H9 (cell line): ENCODE data around the gene ASGR2. TPM values are rescaled to one million over a fixed set of nuclear protein-coding genes. Genes with fewer than 3 reads are reported as not detected.
A peak's percentile ranks its signal among the peaks of the same experiment; 100 is the strongest.
"Not testable (repeated sequence)": the region's sequence is repeated elsewhere in the genome, so short reads cannot be mapped to it uniquely, and the experiment has no call there.

Source experiments
- DNase-seq: peaks from one replicate; pipeline ENCODE4 v3.0.0-alpha.2; 2017
- H2AFZ ChIP-seq: one replicate; pipeline ENCODE4 v1.6.1; 2013; ENCODE audit warnings: mild to moderate bottlenecking, low read length, control low read depth, moderate library complexity
- H2AK5ac ChIP-seq: 2 replicates; pipeline ENCODE4 v1.6.1; 2013; ENCODE audit warnings: low read length, control low read depth, mixed read lengths; ENCODE audit not compliant: insufficient read length
- H2BK120ac ChIP-seq: one replicate; pipeline ENCODE4 v1.6.1; 2013; ENCODE audit warnings: low read depth, mild to moderate bottlenecking, low read length, control low read depth, inconsistent platforms; ENCODE audit not compliant: poor library complexity, severe bottlenecking
- H2BK12ac ChIP-seq: 2 replicates; pipeline ENCODE4 v1.6.1; 2013; ENCODE audit warnings: low read length, control low read depth, mixed read lengths, low read depth; ENCODE audit not compliant: insufficient read length
- H2BK15ac ChIP-seq: 2 replicates; pipeline ENCODE4 v1.6.1; 2013; ENCODE audit warnings: low read depth, low read length, control low read depth
- H2BK20ac ChIP-seq: one replicate; pipeline ENCODE4 v1.6.1; 2013; ENCODE audit warnings: low read depth, mild to moderate bottlenecking, low read length, control low read depth, inconsistent platforms; ENCODE audit not compliant: poor library complexity, severe bottlenecking
- H2BK5ac ChIP-seq: 2 replicates; pipeline ENCODE4 v1.6.1; 2013; ENCODE audit warnings: low read length, control low read depth, mixed read lengths; ENCODE audit not compliant: insufficient read length
- H3K14ac ChIP-seq: 2 replicates; pipeline ENCODE4 v1.6.1; 2013; ENCODE audit warnings: low read length, control low read depth; ENCODE audit not compliant: insufficient read depth
- H3K18ac ChIP-seq: 2 replicates; pipeline ENCODE4 v1.6.1; 2013; ENCODE audit warnings: low read depth, mild to moderate bottlenecking, mixed read lengths, low read length, control low read depth; ENCODE audit not compliant: insufficient read length
- H3K23ac ChIP-seq: 2 replicates; pipeline ENCODE4 v1.6.1; 2013; ENCODE audit warnings: low read length, control low read depth, mixed read lengths, low read depth; ENCODE audit not compliant: insufficient read length
- H3K23me2 ChIP-seq: 2 replicates; pipeline ENCODE4 v1.6.1; 2013; ENCODE audit warnings: low read depth, mild to moderate bottlenecking, mixed read lengths, low read length, control low read depth; ENCODE audit not compliant: insufficient read length, poor library complexity, severe bottlenecking
- H3K27ac ChIP-seq: 2 replicates; pipeline ENCODE4 v1.5.1; 2013; ENCODE audit warnings: low read length, control low read depth, mixed read lengths, low read depth; ENCODE audit not compliant: insufficient read length
- H3K27me3 ChIP-seq: 2 replicates; pipeline ENCODE4 v1.6.1; 2013; ENCODE audit warnings: low read length, control low read depth, inconsistent platforms; ENCODE audit not compliant: insufficient read depth
- H3K4ac ChIP-seq: 2 replicates; pipeline ENCODE4 v1.6.1; 2013; ENCODE audit warnings: low read depth, mild to moderate bottlenecking, control low read depth, inconsistent platforms, low read length, moderate library complexity
- H3K4me1 ChIP-seq: 2 replicates; pipeline ENCODE4 v1.6.1; 2013; ENCODE audit warnings: low read length, control low read depth, inconsistent platforms; ENCODE audit not compliant: insufficient read depth
- H3K4me2 ChIP-seq: 2 replicates; pipeline ENCODE4 v1.6.1; 2013; ENCODE audit warnings: low read length, control low read depth, mixed read lengths; ENCODE audit not compliant: insufficient read length, insufficient read depth
- H3K56ac ChIP-seq: 2 replicates; pipeline ENCODE4 v1.6.1; 2013; ENCODE audit warnings: low read depth, mild to moderate bottlenecking, mixed read lengths, low read length, control low read depth; ENCODE audit not compliant: insufficient read length
- H3K79me1 ChIP-seq: 2 replicates; pipeline ENCODE4 v1.6.1; 2013; ENCODE audit warnings: low read depth, mild to moderate bottlenecking, moderate library complexity, low read length, control low read depth, inconsistent platforms; ENCODE audit not compliant: insufficient read depth, poor library complexity, severe bottlenecking
- H3K79me2 ChIP-seq: 2 replicates; pipeline ENCODE4 v1.6.1; 2013; ENCODE audit warnings: low read length, control low read depth, inconsistent platforms; ENCODE audit not compliant: insufficient read depth
- H3K9ac ChIP-seq: 2 replicates; pipeline ENCODE4 v1.6.1; 2013; ENCODE audit warnings: low read length, control low read depth, mixed read lengths; ENCODE audit not compliant: insufficient read length; ENCODE audit errors: extremely low read depth
- H3K9me3 ChIP-seq: one replicate; pipeline ENCODE4 v1.6.1; 2013; ENCODE audit warnings: low read depth, low read length, inconsistent platforms; ENCODE audit not compliant: control insufficient read depth
- H3T11ph ChIP-seq: one replicate; pipeline ENCODE4 v1.6.1; 2013; ENCODE audit warnings: mild to moderate bottlenecking, low read length, control low read depth, inconsistent platforms
- H4K20me1 ChIP-seq: one replicate; pipeline ENCODE4 v1.6.1; 2013; ENCODE audit not compliant: control insufficient read depth, insufficient read length, insufficient read depth
- H4K5ac ChIP-seq: 2 replicates; pipeline ENCODE4 v1.6.1; 2013; ENCODE audit warnings: low read depth, mild to moderate bottlenecking, mixed read lengths, low read length, control low read depth; ENCODE audit not compliant: insufficient read length
- H4K8ac ChIP-seq: replicated peaks from 2 replicates; pipeline ENCODE4 v1.6.1; 2013; ENCODE audit warnings: low read length, control low read depth, mixed read lengths, low read depth; ENCODE audit not compliant: insufficient read length
- H4K91ac ChIP-seq: 2 replicates; pipeline ENCODE4 v1.6.1; 2013; ENCODE audit warnings: low read depth, mild to moderate bottlenecking, moderate library complexity, mixed read lengths, low read length, control low read depth; ENCODE audit not compliant: insufficient read length
- H3K27ac Mint-ChIP-seq, 3 experiments: 2 replicates in 2 of 3; 3 replicates in 1 of 3; pipeline ENCODE4 v1.8.0; 2020 to 2021; ENCODE audit warnings: mixed read lengths in 3 of 3, mild to moderate bottlenecking in 1 of 3, moderate library complexity in 1 of 3
- H3K27me3 Mint-ChIP-seq: 2 replicates; pipeline ENCODE4 v1.8.0; 2021; ENCODE audit warnings: low read depth, mild to moderate bottlenecking, moderate library complexity, mixed read lengths
- H3K36me3 Mint-ChIP-seq, 3 experiments: 2 replicates in 2 of 3; 3 replicates in 1 of 3; pipeline ENCODE4 v1.8.0; 2020 to 2021; ENCODE audit warnings: low read depth in 3 of 3, mixed read lengths in 3 of 3; ENCODE audit not compliant: insufficient read depth in 1 of 3
- H3K4me1 Mint-ChIP-seq, 2 experiments: 2 replicates each; pipeline ENCODE4 v1.8.0; 2020; ENCODE audit warnings: mixed read lengths in 2 of 2
- H3K4me3 Mint-ChIP-seq, 2 experiments: 2 replicates in 1 of 2; 3 replicates in 1 of 2; pipeline ENCODE4 v1.8.0; 2020 to 2021; ENCODE audit warnings: mild to moderate bottlenecking in 2 of 2, mixed read lengths in 2 of 2, moderate library complexity in 1 of 2
- H3K9me3 Mint-ChIP-seq, 2 experiments: 2 replicates in 1 of 2; 3 replicates in 1 of 2; pipeline ENCODE4 v1.8.0; 2020; ENCODE audit warnings: mild to moderate bottlenecking in 2 of 2, mixed read lengths in 2 of 2, moderate library complexity in 1 of 2
- WGBS: extraction: QIAGEN DNeasy Blood & Tissue Kit; methylation state at CpG from one replicate; pipeline ENCODE4 v1.1.7; 2013; ENCODE audit warnings: missing lambda C conversion rate, low lambda C conversion rate, mixed read lengths; ENCODE audit not compliant: insufficient read length; ENCODE audit errors: extremely low coverage; 5-methylcytosine and 5-hydroxymethylcytosine counted together
- long read RNA-seq: library from polyadenylated mRNA; unstranded; transcript quantifications from one replicate; pipeline ENCODE4 v2.0.0, GENCODE V29; 2020
- total RNA-seq: library from RNA; stranded (reverse); gene quantifications from 2 replicates; pipeline ENCODE4 v1.2.1, GENCODE V29; 2021
- TF ChIP-seq, protein P1 (sequence below): fragments of 200-600 bp; sonication (generic); conservative IDR thresholded peaks from 3 replicates; pipeline ENCODE4 v1.8.0; 2021; ENCODE audit warnings: antibody characterized with exemption, mild to moderate bottlenecking

ASGR2 gene, protein sequence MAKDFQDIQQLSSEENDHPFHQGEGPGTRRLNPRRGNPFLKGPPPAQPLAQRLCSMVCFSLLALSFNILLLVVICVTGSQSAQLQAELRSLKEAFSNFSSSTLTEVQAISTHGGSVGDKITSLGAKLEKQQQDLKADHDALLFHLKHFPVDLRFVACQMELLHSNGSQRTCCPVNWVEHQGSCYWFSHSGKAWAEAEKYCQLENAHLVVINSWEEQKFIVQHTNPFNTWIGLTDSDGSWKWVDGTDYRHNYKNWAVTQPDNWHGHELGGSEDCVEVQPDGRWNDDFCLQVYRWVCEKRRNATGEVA
- total RNA-seq: not detected in 2 replicates
- long read RNA-seq: 0 reads

DNA sequence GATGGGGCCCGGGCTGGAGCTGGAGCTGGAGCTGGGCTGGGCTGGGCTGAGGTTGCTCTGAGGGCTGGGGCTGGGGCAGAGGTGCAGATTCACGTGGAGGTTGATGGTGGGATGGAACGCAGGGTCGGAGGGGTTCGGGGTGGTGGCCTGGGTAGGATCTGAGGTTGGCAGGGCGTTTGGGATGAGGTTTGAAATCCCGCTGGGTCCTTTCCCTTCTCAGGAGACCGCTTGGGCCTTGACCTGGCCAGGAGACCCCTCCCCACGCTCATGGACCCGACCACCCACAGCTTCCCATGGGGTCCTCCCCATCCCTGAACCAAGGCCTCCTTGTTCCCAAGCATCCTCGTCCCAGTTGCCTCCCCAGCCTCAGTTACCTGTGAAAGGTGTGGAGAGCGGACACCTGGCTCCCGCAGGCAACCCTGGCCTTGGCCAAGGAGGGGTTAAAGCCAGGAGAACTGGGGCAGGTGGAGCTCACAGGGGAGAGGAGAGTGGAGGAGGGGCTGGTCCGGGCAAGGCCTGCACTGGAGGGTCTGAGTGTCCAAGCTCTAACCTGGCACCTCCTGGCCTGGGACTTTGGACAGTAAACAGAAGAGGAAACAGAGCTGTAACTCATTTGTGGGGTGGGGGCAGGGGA lies at the start of gene ASGR2:
TSS of gene ASGR2 (minus strand) at position 582 of the 634 bp plus-strand sequence. CDS start 582 bp downstream, outside the sequence.
- DNase-seq: no peak
- Histone ChIP-seq H3K27ac (no peak within 1 kb of the TSS), H2BK20ac (no peak within 1 kb of the TSS), H2AK5ac (no peak within 1 kb of the TSS), H3K18ac (peak within 1 kb of the TSS; percentile 4), H3K79me1 (no peaks in the 10 kb centered on the region), H3K23ac (no peak within 1 kb of the TSS), H3K4me2 (no peak within 1 kb of the TSS), H2AFZ (no peak within 1 kb of the TSS), H3K9ac (no peak within 1 kb of the TSS), H3K56ac (no peak within 1 kb of the TSS), H2BK12ac (no peak within 1 kb of the TSS), H3K79me2 (no peaks in the 10 kb centered on the region), H3K23me2 (no peaks in the 10 kb centered on the region), H3T11ph (no peak within 1 kb of the TSS), H2BK120ac (no peak within 1 kb of the TSS), H4K20me1 (no peaks in the 10 kb centered on the region), H2BK5ac (no peak within 1 kb of the TSS), H3K27me3 (no peaks in the 10 kb centered on the region; the same call in 1 of the 2 replicates), H3K4me1 (no peaks in the 10 kb centered on the region; the same call in 1 of the 2 replicates), H3K4ac (no peak within 1 kb of the TSS), H4K8ac (no peak within 1 kb of the TSS), H2BK15ac (no peak within 1 kb of the TSS), H3K9me3 (no peaks in the 10 kb centered on the region), H3K14ac (no peak within 1 kb of the TSS; the same call in 1 of the 2 replicates), H4K91ac (no peak within 1 kb of the TSS), H4K5ac (no peak within 1 kb of the TSS)
- no peak within 1 kb of the TSS for H3K4me3 Mint-ChIP-seq
- H3K27me3 Mint-ChIP-seq: peaks cover 4% of the 10 kb centered on the region
- peaks cover 0 to 2% (median 0%) of the 10 kb centered on the region in 3 experiments; a peak in 1 of 7 replicates for H3K36me3 Mint-ChIP-seq
- no CpG with 5 or more reads among the region's 14 CpGs for WGBS
- peak within 1 kb of the TSS in 1 of 3 experiments; percentile 52; a peak in 2 of 7 replicates for H3K27ac Mint-ChIP-seq
- H3K4me1 Mint-ChIP-seq: peaks cover 17 to 18% of the 10 kb centered on the region in 2 experiments
- no peaks in the 10 kb centered on the region; a peak in 1 of 5 replicates for H3K9me3 Mint-ChIP-seq
- TF ChIP-seq, protein P1, sequence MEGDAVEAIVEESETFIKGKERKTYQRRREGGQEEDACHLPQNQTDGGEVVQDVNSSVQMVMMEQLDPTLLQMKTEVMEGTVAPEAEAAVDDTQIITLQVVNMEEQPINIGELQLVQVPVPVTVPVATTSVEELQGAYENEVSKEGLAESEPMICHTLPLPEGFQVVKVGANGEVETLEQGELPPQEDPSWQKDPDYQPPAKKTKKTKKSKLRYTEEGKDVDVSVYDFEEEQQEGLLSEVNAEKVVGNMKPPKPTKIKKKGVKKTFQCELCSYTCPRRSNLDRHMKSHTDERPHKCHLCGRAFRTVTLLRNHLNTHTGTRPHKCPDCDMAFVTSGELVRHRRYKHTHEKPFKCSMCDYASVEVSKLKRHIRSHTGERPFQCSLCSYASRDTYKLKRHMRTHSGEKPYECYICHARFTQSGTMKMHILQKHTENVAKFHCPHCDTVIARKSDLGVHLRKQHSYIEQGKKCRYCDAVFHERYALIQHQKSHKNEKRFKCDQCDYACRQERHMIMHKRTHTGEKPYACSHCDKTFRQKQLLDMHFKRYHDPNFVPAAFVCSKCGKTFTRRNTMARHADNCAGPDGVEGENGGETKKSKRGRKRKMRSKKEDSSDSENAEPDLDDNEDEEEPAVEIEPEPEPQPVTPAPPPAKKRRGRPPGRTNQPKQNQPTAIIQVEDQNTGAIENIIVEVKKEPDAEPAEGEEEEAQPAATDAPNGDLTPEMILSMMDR: no peak

DNA sequence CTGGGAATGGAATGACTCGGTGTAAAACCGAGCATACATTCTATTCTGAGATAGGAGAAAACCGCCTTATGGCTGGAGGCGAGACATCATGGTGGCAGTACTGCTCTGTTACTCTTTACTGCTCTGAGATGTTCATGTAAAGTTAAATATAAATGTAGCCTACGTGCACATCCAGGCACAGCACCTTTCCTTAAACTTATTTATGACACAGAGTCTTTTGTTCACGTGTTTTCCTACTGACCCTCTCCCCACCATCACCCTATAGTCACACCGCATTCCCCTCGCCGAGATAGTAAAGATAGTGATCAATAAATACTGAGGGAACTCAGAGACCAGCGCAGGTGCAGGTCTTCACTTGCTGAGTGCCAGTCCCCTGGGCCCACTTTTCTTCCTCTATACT lies 44.9 kb upstream of the ASGR2 start:
- H3K9me3 ChIP-seq, H4K91ac ChIP-seq, H3K4me2 ChIP-seq, H3K27ac Mint-ChIP-seq, H2BK12ac ChIP-seq, H4K5ac ChIP-seq, H3K27ac ChIP-seq, H2BK20ac ChIP-seq, H2BK5ac ChIP-seq, H3K79me1 ChIP-seq, DNase-seq, H2AFZ ChIP-seq, H3K4me3 Mint-ChIP-seq, H3K4me1 Mint-ChIP-seq, H3K18ac ChIP-seq, H2BK15ac ChIP-seq, H3K9ac ChIP-seq, H3K9me3 Mint-ChIP-seq, H3K4ac ChIP-seq, H3K36me3 Mint-ChIP-seq, H3K4me1 ChIP-seq, H3K79me2 ChIP-seq, H4K8ac ChIP-seq, H3K23ac ChIP-seq, H2AK5ac ChIP-seq, H3T11ph ChIP-seq, H3K23me2 ChIP-seq, H3K27me3 ChIP-seq, H3K14ac ChIP-seq, H3K56ac ChIP-seq, H2BK120ac ChIP-seq, H4K20me1 ChIP-seq: not testable (repeated sequence)
- WGBS: no CpG with 5 or more reads among the region's 10 CpGs
- H3K27me3 Mint-ChIP-seq: peaks cover 28% of the 10 kb centered on the region
